ENCODE results near the gene CCSER1.

The CCSER1 gene

DNA sequence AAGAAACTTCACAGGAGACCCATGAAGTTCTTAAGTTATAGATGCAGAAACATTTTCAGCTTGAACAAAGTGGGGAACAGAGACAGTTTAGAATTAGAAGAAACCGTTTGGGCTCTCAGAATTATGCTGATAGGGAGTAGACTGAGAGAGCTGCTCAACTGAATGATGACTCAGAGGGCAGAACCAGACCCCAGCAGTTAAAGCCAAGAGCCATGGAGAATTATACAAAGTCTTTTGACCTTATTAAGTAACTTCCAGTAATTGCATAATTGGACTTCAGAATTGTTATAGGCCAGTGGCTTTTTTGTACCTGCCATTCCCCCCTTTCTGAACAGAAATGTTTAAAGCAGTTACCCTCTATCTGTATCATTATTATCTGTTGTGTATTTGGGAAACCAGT, 642.1 kb downstream of the CCSER1 start:
- ChIA-PET CTCF (no interaction called here), POLR2A (ENCODE audit: low non-redundant PET) (no interaction called here)
- H3K27ac ChIP-seq: no peak overlapping the region
- no peak for TF ChIP-seq CTCF (conservative IDR thresholded peaks at IDR 0.05; ENCODE audit: low read depth)
- no peak for DNase-seq (ENCODE audit: low spot score)

DNA sequence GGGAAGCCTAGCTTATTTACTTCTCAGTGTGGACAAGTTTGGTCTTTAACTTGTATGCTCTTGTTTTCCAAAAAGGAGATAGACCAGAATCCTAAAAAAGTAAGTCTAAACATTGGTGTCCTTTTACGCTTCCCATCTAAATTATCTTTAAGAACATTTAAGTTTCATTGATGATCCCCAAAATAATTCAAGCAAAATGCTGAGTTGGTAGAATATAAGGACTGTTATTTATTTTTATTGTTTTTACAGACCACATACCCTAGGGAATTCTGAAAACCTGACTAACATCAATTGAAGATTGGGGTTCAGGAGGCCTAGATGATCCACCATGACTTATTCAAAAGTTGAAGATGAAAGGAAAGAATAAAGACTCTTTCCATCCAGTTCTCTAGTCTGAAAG, 653.0 kb downstream of the CCSER1 start:
- no peak for DNase-seq (ENCODE audit: low spot score)
- no peak overlapping the region for H3K27ac ChIP-seq
- ChIA-PET CTCF (no interaction called here), POLR2A (ENCODE audit: low non-redundant PET) (no interaction called here)
- no peak for TF ChIP-seq CTCF (conservative IDR thresholded peaks at IDR 0.05; ENCODE audit: low read depth)

- POLR2A ChIA-PET (ENCODE audit: low non-redundant PET): no interaction called here
- no peak overlapping the region for H3K27ac ChIP-seq
- DNase-seq (ENCODE audit: low spot score): no peak
- CTCF ChIA-PET: no interaction called here
- TF ChIP-seq CTCF (conservative IDR thresholded peaks at IDR 0.05; ENCODE audit: low read depth): no peak
Observed at GRCh38 chr4:90786602-90787001, 659.4 kb downstream of the CCSER1 start.

DNA sequence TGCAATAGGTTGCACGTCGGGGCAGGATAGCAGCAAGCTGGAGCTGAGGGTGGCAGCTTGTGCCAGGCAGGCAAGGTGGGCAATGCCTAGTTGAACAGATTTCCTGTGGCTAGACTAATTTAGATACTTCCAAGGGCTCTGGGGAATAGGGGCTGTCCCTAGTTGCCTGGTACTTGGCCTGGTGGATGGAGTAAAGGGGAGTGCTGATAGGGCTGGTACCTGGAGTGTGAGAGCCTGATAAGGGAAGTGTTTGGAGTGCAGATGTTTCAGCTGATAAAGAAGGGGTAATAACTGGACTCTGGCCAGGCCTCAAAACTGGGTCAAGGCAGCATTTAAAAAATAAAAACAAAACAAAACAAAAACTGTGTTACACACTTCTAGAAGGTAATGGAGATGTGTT, 665.5 kb downstream of the CCSER1 start:
- CTCF ChIA-PET: no interaction called here
- POLR2A ChIA-PET (ENCODE audit: low non-redundant PET): no interaction called here
- no peak for TF ChIP-seq CTCF (conservative IDR thresholded peaks at IDR 0.05; ENCODE audit: low read depth)
- no peak for DNase-seq (ENCODE audit: low spot score)
- no peak overlapping the region for H3K27ac ChIP-seq

DNA sequence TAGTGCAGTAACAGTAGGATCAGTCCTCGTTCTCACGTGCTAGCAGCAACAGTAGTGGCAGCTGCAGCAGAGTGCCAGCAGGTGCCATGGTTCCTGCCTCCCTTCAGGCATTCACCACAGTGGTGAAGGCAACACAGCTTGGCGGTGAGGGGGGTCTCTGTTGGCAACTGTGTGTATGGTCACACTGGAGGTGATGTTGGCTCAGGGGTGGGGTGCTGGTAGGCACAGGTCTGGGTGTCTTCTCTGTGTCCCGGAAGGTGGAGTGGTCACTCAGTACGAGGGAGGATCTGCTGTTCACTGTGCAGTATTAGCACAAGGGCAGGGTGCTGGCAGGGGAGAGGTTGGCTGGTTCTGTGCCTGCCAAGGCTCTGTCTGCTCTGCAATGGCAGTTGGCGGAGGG, 671.8 kb downstream of the CCSER1 start:
- H3K27ac ChIP-seq: no peak overlapping the region
- TF ChIP-seq CTCF (conservative IDR thresholded peaks at IDR 0.05; ENCODE audit: low read depth): no peak
- ChIA-PET CTCF (no interaction called here), POLR2A (ENCODE audit: low non-redundant PET) (no interaction called here)
- DNase-seq (ENCODE audit: low spot score): no peak

DNA sequence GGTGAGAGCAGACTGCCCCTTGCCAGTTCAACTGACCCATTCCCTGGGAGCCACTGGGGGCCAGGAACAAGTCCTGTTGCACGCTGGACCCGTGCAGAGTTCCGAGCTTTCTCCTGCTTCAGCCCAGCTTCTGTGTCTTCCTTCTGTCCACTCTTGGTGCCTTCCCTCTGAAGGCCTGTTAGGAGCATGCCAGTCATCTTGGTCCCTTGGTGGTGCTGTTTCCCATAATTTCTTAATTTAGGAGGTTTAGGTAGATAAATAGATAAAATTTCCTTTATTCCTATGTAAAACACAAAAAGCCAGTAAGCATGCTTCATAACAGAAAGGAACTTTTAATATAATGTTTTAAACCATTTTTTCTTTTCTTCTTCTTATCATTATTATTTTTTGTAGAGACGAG, 672.7 kb downstream of the CCSER1 start:
- CTCF ChIA-PET: no interaction called here
- DNase-seq (ENCODE audit: low spot score): no peak
- POLR2A ChIA-PET (ENCODE audit: low non-redundant PET): no interaction called here
- H3K27ac ChIP-seq: no peak overlapping the region
- no peak for TF ChIP-seq CTCF (conservative IDR thresholded peaks at IDR 0.05; ENCODE audit: low read depth)

DNA sequence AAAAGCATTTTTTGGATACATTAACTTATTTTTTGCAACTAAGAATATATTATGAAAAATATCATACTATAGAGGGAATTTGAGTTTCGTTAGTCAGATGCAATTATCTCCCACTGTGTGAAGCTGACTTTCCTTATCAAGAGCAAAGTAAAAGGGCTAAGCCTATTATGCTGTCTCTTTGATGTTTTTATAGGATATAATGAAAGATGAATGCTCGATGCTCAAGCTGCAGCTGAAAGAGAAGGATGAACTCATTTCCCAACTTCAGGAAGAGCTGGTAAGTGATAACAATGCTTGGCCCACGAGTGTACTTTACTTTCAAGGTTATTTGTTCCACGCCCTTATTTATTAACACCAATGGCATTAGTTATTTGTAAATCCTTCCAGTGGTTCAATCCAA, 688.4 kb downstream of the CCSER1 start:
- POLR2A ChIA-PET (ENCODE audit: low non-redundant PET): no interaction called here
- CTCF ChIA-PET: interaction anchor here (0.5 kb wide), 1 partner anchor 21 kb away, joined by 3 read pairs; no protein-coding TSS in a partner anchor

More for the DNA sequence above, 688.4 kb downstream of the CCSER1 start:
- H3K27ac ChIP-seq: no peak overlapping the region
- DNase-seq (ENCODE audit: low spot score): no peak
- no peak for TF ChIP-seq CTCF (conservative IDR thresholded peaks at IDR 0.05; ENCODE audit: low read depth)

All from RWPE1 (cell line).